Measurements from ENCODE around the gene MRPS24. TPM values are rescaled to one million over a fixed set of nuclear protein-coding genes. Genes with fewer than 3 reads are reported as not detected.

Gene MRPS24
- total and polyA plus RNA-seq, 2 of the 13 experiments (the other 11 are each of a cell fraction or from before 2014, with no cell fraction given) = 135 to 162 TPM

GRCh38 chr7:43871064-43871463 is 1.7 kb upstream of the MRPS24 start:
- no peaks in the 10 kb centered on the region for H3K9me3 ChIP-seq (ENCODE audit: low read length)
- ChIA-PET CTCF (ENCODE audit: low intra/inter-chr PET ratio, low total read pairs) (no interaction called here), POLR2A (no interaction called here)
- ATAC-seq = no peak
- no peak for DNase-seq (ENCODE audit: low spot score)
- peaks cover 6% of the 10 kb centered on the region for H3K79me2 ChIP-seq (ENCODE audit: insufficient read depth, low read length)
- peaks cover 5 to 19% of the 10 kb centered on the region in 2 experiments for H3K36me3 ChIP-seq (replicated peaks in 1 of 2; ENCODE audit: control insufficient read depth in 1 of 2, insufficient read depth in 2 of 2, low read length in 2 of 2)
- no peaks in the 10 kb centered on the region; a peak in 1 of 5 replicates for H3K27me3 ChIP-seq (ENCODE audit: control insufficient read depth in 1 of 2, insufficient read depth in 2 of 2, low read length in 2 of 2)
- 75% methylated on average over 3 of the region's 3 CpGs for WGBS (ENCODE audit: low lambda C conversion rate)
- in situ Hi-C loops (cut with HindIII; ENCODE audit: extremely low pct_ligation_motif_present, low pct_unique_long_range_greater_than_20kb) (no loop called here), intact Hi-C loops (cut with micrococcal nuclease; ENCODE audit: unreplicated experiment) (no loop called here)
- no peaks in the 10 kb centered on the region for H4K20me1 ChIP-seq (ENCODE audit: insufficient read depth, low read length)
- no peak overlapping the region for H3K4me3 ChIP-seq (replicated peaks in 1 of 3; ENCODE audit: insufficient read depth in 1 of 3, low read depth in 2 of 3, low read length in 3 of 3)
- no peak overlapping the region for H3K9ac ChIP-seq (ENCODE audit: insufficient read depth, low read depth, low read length)
- no peak for TF ChIP-seq ZNF792 (CRISPR knock-in tag; IDR thresholded peaks at IDR 0.05)
- TF ChIP-seq KDM3A (CRISPR knock-in tag; IDR thresholded peaks at IDR 0.05; ENCODE audit: low read depth) = no peak
- TF ChIP-seq EP300 (IDR thresholded peaks at IDR 0.05; ENCODE audit: low read depth in 2 of 2, low read length in 2 of 2) = no peak
- TF ChIP-seq EP300 (CRISPR knock-in tag; IDR thresholded peaks at IDR 0.05; ENCODE audit: borderline replicate concordance) = no peak
- TF ChIP-seq ZKSCAN5 (CRISPR knock-in tag; IDR thresholded peaks at IDR 0.05) = no peak
- no peak for TF ChIP-seq SRF (IDR thresholded peaks at IDR 0.05; ENCODE audit: low read depth, low read length)
- TF ChIP-seq CBX2 (IDR thresholded peaks at IDR 0.05; ENCODE audit: low read depth, low read length) = no peak
- TF ChIP-seq CBX2 (CRISPR knock-in tag; IDR thresholded peaks at IDR 0.05; ENCODE audit: low read depth) = no peak
- no peak for FAIRE-seq
- BruUV-seq (replicated peaks) = no TSS peak
- peaks cover 18% of the 10 kb centered on the region for H3K4me1 ChIP-seq (ENCODE audit: insufficient read depth, low read length)
- H2AFZ ChIP-seq (ENCODE audit: low read length) = no peak overlapping the region
- no peak overlapping the region for H3K4me2 ChIP-seq (ENCODE audit: low read depth, low read length)
- H3K27ac ChIP-seq (ENCODE audit: extremely low read length, insufficient read depth, low read length) = no peak overlapping the region

GRCh38 chr7:43870316-43870715 is 999 bp upstream of the MRPS24 start:
- Histone ChIP-seq H2AFZ (ENCODE audit: low read length) (no peak overlapping the region), H3K9ac (ENCODE audit: insufficient read depth, low read depth, low read length) (no peak overlapping the region), H3K4me3 (replicated peaks in 1 of 3; ENCODE audit: insufficient read depth in 1 of 3, low read depth in 2 of 3, low read length in 3 of 3) (no peak overlapping the region)
- TF ChIP-seq DZIP1 (CRISPR knock-in tag; IDR thresholded peaks at IDR 0.05) (no peak), IKZF4 (CRISPR knock-in tag; IDR thresholded peaks at IDR 0.05; ENCODE audit: borderline replicate concordance, low read depth, not compliant biosample characterization) (no peak), SMAD1 (CRISPR knock-in tag; IDR thresholded peaks at IDR 0.05; ENCODE audit: borderline replicate concordance, low read depth) (no peak), STAT6 (CRISPR knock-in tag; IDR thresholded peaks at IDR 0.05; ENCODE audit: borderline replicate concordance) (no peak), NFE2L1 (CRISPR knock-in tag; IDR thresholded peaks at IDR 0.05; ENCODE audit: borderline replicate concordance) (no peak), THAP8 (CRISPR knock-in tag; IDR thresholded peaks at IDR 0.05; ENCODE audit: borderline replicate concordance) (no peak)

More at GRCh38 chr7:43870316-43870715, 999 bp upstream of the MRPS24 start:
- Histone ChIP-seq H4K20me1 (ENCODE audit: insufficient read depth, low read length) (no peaks in the 10 kb centered on the region), H3K36me3 (replicated peaks in 1 of 2; ENCODE audit: control insufficient read depth in 1 of 2, insufficient read depth in 2 of 2, low read length in 2 of 2) (peaks cover 2 to 11% of the 10 kb centered on the region in 2 experiments), H3K4me1 (ENCODE audit: insufficient read depth, low read length) (peaks cover 18% of the 10 kb centered on the region), H3K27me3 (ENCODE audit: control insufficient read depth in 1 of 2, insufficient read depth in 2 of 2, low read length in 2 of 2) (no peaks in the 10 kb centered on the region; a peak in 1 of 5 replicates), H3K4me2 (ENCODE audit: low read depth, low read length) (no peak overlapping the region), H3K79me2 (ENCODE audit: insufficient read depth, low read length) (peaks cover 6% of the 10 kb centered on the region), H3K9me3 (ENCODE audit: low read length) (no peaks in the 10 kb centered on the region), H3K27ac (ENCODE audit: extremely low read length, insufficient read depth, low read length) (no peak overlapping the region)
- 90% methylated on average over 4 of the region's 4 CpGs for WGBS (ENCODE audit: low lambda C conversion rate)
- ChIA-PET POLR2A (no interaction called here), CTCF (ENCODE audit: low intra/inter-chr PET ratio, low total read pairs) (no interaction called here)
- FAIRE-seq (no peak), DNase-seq (ENCODE audit: low spot score) (no peak), ATAC-seq (no peak)
- BruUV-seq (replicated peaks) = no TSS peak
- in situ Hi-C loops (cut with HindIII; ENCODE audit: extremely low pct_ligation_motif_present, low pct_unique_long_range_greater_than_20kb) (no loop called here), intact Hi-C loops (cut with micrococcal nuclease; ENCODE audit: unreplicated experiment) (no loop called here)

Data from HepG2 (cell line).